Measurements from ENCODE around the gene VSIG4.

Gene VSIG4

GRCh38 chrX:66043584-66043983, 3.7 kb upstream of the VSIG4 start:
- Histone ChIP-seq H2AFZ (ENCODE audit: low read depth, low read length) (no peak overlapping the region), H3K4me3 (ENCODE audit: low read length) (no peak overlapping the region)

GRCh38 chrX:66042307-66043077, 2.6 kb upstream of the VSIG4 start:
- Histone ChIP-seq H3K36me3 (ENCODE audit: insufficient read depth, low read length) (no peaks in the 10 kb centered on the region), H3K27me3 (ENCODE audit: insufficient read depth, low read length) (no peaks in the 10 kb centered on the region), H3K4me3 (ENCODE audit: low read length) (no peak overlapping the region), H3K9me3 (ENCODE audit: low read length) (no peaks in the 10 kb centered on the region), H3K4me1 (ENCODE audit: insufficient read depth, low read length) (no peaks in the 10 kb centered on the region), H2AFZ (ENCODE audit: low read depth, low read length) (no peak overlapping the region)

More at GRCh38 chrX:66043584-66043983, 3.7 kb upstream of the VSIG4 start:
- Histone ChIP-seq H3K4me1 (ENCODE audit: insufficient read depth, low read length) (no peaks in the 10 kb centered on the region), H3K9me3 (ENCODE audit: low read length) (no peaks in the 10 kb centered on the region), H3K36me3 (ENCODE audit: insufficient read depth, low read length) (no peaks in the 10 kb centered on the region), H3K27me3 (ENCODE audit: insufficient read depth, low read length) (no peaks in the 10 kb centered on the region)

DNA sequence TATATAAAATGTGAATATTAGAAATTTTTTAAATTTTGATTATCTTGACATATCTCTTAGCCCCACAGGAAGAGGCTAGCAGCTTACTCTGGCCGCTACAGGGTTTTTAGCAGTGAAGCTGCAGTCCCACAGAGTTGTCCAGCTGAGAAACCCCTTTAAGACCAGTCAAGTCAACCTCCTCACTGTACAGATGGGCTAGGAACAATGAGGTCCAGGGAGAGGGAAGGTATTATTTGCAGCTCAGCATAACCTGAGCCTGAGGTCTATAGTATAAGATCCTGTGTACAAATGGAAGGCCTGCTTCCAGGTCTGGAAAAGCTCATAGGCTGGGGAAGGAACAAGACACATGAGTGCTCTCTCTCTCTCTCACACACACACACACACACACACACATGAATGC, 1.8 kb downstream of the VSIG4 start:
- H3K4me1 ChIP-seq (ENCODE audit: insufficient read depth, low read length), result no peaks in the 10 kb centered on the region
- H3K36me3 ChIP-seq (ENCODE audit: insufficient read depth, low read length), result no peaks in the 10 kb centered on the region
- H2AFZ ChIP-seq (ENCODE audit: low read depth, low read length), result no peak overlapping the region
- H3K4me3 ChIP-seq (ENCODE audit: low read length), result no peak overlapping the region
- no peaks in the 10 kb centered on the region for H3K27me3 ChIP-seq (ENCODE audit: insufficient read depth, low read length)
- no peaks in the 10 kb centered on the region for H3K9me3 ChIP-seq (ENCODE audit: low read length)

GRCh38 chrX:66036231-66036630, 3.6 kb downstream of the VSIG4 start:
- Histone ChIP-seq H3K4me3 (ENCODE audit: low read length) (no peak overlapping the region), H3K4me1 (ENCODE audit: insufficient read depth, low read length) (no peaks in the 10 kb centered on the region), H3K27me3 (ENCODE audit: insufficient read depth, low read length) (no peaks in the 10 kb centered on the region), H3K9me3 (ENCODE audit: low read length) (no peaks in the 10 kb centered on the region), H2AFZ (ENCODE audit: low read depth, low read length) (no peak overlapping the region), H3K36me3 (ENCODE audit: insufficient read depth, low read length) (no peaks in the 10 kb centered on the region)

GRCh38 chrX:66035667-66036066, 4.2 kb downstream of the VSIG4 start:
- no peak overlapping the region for H2AFZ ChIP-seq (ENCODE audit: low read depth, low read length)
- H3K9me3 ChIP-seq (ENCODE audit: low read length), result no peaks in the 10 kb centered on the region
- no peaks in the 10 kb centered on the region for H3K36me3 ChIP-seq (ENCODE audit: insufficient read depth, low read length)
- no peak overlapping the region for H3K4me3 ChIP-seq (ENCODE audit: low read length)
- no peaks in the 10 kb centered on the region for H3K27me3 ChIP-seq (ENCODE audit: insufficient read depth, low read length)
- H3K4me1 ChIP-seq (ENCODE audit: insufficient read depth, low read length), result no peaks in the 10 kb centered on the region

- H2AFZ ChIP-seq (ENCODE audit: low read depth, low read length), result no peak overlapping the region
- no peaks in the 10 kb centered on the region for H3K4me1 ChIP-seq (ENCODE audit: insufficient read depth, low read length)
- H3K9me3 ChIP-seq (ENCODE audit: low read length), result no peaks in the 10 kb centered on the region
- no peaks in the 10 kb centered on the region for H3K27me3 ChIP-seq (ENCODE audit: insufficient read depth, low read length)
- H3K4me3 ChIP-seq (ENCODE audit: low read length), result no peak overlapping the region
- H3K36me3 ChIP-seq (ENCODE audit: insufficient read depth, low read length), result no peaks in the 10 kb centered on the region
Observed at GRCh38 chrX:66030505-66031317, 9.2 kb downstream of the VSIG4 start.

DNA sequence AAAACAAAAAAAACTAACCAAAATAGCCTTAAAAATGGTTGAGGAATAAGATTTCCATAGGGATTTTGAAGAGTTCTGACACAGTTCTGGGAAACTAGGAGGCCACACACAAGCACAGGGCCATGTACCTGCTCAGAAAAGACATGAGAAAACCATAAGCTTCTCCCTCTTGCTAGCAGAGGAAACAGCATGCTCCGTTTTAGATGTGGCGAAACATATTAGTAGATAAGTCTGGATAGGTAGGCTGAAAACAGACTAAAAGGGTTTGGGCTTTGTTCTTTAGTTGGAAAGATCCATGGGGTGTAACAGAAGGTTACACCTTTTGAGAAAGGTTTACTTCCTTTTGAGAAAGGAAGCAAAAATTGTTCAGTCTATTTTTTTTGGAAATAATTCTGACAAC, 10.9 kb downstream of the VSIG4 start:
- Histone ChIP-seq H3K4me1 (ENCODE audit: insufficient read depth, low read length) (no peaks in the 10 kb centered on the region), H3K36me3 (ENCODE audit: insufficient read depth, low read length) (no peaks in the 10 kb centered on the region), H2AFZ (ENCODE audit: low read depth, low read length) (no peak overlapping the region), H3K27me3 (ENCODE audit: insufficient read depth, low read length) (no peaks in the 10 kb centered on the region), H3K4me3 (ENCODE audit: low read length) (no peak overlapping the region), H3K9me3 (ENCODE audit: low read length) (no peaks in the 10 kb centered on the region)

DNA sequence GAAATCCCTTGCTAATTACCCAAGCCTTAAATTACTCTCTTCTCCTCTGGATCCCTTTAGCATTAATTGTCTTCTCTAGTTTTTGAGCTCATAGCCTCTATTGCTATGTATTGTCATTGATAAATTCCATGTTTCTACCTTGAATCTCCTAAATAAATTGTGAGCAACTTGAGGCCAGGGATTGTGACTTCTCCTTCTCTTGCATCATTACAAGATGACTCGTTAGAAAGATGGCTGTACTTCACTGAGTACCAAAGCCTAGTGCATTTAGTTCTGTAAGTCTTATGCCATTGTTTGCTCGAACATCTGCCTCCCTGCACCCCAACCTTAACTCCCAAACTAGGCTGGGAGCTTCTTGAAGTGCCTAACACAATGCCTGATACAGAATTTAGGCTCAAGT, 15.3 kb downstream of the VSIG4 start:
- Histone ChIP-seq H3K36me3 (ENCODE audit: insufficient read depth, low read length) (no peaks in the 10 kb centered on the region), H2AFZ (ENCODE audit: low read depth, low read length) (no peak overlapping the region), H3K9me3 (ENCODE audit: low read length) (no peaks in the 10 kb centered on the region), H3K27me3 (ENCODE audit: insufficient read depth, low read length) (no peaks in the 10 kb centered on the region), H3K4me3 (ENCODE audit: low read length) (no peak overlapping the region), H3K4me1 (ENCODE audit: insufficient read depth, low read length) (no peaks in the 10 kb centered on the region)

DNA sequence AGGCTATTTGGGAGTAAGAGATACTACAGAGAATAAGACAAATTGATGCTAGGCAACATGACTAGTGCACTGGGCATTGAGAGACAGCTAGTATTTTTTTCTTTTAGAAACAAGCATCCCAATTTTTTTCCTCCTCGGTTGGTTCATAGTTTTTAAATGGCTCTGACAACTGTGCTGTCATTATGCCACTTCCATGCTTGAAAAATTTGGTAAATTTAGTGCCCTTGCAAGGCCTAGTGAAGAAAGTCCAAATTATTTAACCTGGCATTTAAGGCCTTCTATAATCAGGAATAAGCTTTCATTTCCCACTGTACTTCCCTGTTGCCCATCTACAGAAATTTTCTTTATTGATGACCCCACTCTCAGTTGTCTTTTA, 15.8 kb downstream of the VSIG4 start:
- Histone ChIP-seq H3K4me1 (ENCODE audit: insufficient read depth, low read length) (no peaks in the 10 kb centered on the region), H2AFZ (ENCODE audit: low read depth, low read length) (no peak overlapping the region), H3K9me3 (ENCODE audit: low read length) (no peaks in the 10 kb centered on the region), H3K4me3 (ENCODE audit: low read length) (no peak overlapping the region), H3K27me3 (ENCODE audit: insufficient read depth, low read length) (no peaks in the 10 kb centered on the region), H3K36me3 (ENCODE audit: insufficient read depth, low read length) (no peaks in the 10 kb centered on the region)

- Histone ChIP-seq H3K4me1 (ENCODE audit: insufficient read depth, low read length) (no peaks in the 10 kb centered on the region), H2AFZ (ENCODE audit: low read depth, low read length) (no peak overlapping the region), H3K9me3 (ENCODE audit: low read length) (no peaks in the 10 kb centered on the region), H3K36me3 (ENCODE audit: insufficient read depth, low read length) (no peaks in the 10 kb centered on the region), H3K4me3 (ENCODE audit: low read length) (no peak overlapping the region), H3K27me3 (ENCODE audit: insufficient read depth, low read length) (no peaks in the 10 kb centered on the region)
Observed at GRCh38 chrX:66023385-66024091, 16.3 kb downstream of the VSIG4 start.

GRCh38 chrX:66022632-66023384, 17.1 kb downstream of the VSIG4 start:
- Histone ChIP-seq H3K4me3 (ENCODE audit: low read length) (no peak overlapping the region), H2AFZ (ENCODE audit: low read depth, low read length) (no peak overlapping the region), H3K4me1 (ENCODE audit: insufficient read depth, low read length) (no peaks in the 10 kb centered on the region), H3K36me3 (ENCODE audit: insufficient read depth, low read length) (no peaks in the 10 kb centered on the region), H3K9me3 (ENCODE audit: low read length) (no peaks in the 10 kb centered on the region), H3K27me3 (ENCODE audit: insufficient read depth, low read length) (no peaks in the 10 kb centered on the region)

DNA sequence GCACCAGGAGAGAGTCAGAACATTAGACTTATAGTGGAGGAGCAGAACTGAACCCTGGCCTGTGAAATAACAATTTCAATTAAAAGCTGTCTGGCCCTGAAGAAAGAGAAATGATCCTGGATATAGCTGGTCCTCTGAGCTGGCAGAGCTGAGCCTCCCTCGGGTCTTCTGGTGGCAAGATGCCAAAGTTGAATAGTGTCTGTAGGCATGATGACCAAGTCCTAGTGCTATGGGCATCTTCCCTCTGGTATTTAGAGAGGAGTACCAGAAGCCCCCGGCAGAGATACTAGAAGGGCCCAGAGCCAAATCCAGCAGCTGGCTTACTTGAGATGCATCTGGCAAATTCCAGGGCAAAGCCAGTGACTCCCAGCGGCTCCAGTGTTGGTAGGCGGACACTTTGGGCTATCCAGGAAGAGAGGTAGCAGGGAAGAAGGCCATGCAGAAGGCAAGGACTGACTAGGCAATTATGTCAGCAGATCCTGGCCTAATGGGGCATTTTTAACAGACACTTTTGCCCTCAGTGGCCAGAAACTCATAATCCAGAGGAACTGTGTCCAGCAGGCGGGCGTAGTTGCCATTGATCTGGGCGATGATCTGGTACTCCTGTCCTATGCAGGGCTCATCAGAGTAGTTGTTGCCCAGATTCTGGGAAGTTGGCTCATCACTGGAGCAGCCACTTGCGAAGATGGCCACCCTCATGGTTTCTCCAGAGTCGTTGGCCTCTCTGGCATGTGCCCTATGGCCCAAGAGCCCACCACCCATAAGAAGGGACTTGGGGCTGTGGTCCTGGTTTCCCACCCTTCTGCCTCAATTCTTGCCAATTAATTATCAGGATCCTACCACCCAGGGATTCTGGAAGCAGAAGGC, 17.9 kb downstream of the VSIG4 start:
- no peaks in the 10 kb centered on the region for H3K36me3 ChIP-seq (ENCODE audit: insufficient read depth, low read length)
- no peaks in the 10 kb centered on the region for H3K27me3 ChIP-seq (ENCODE audit: insufficient read depth, low read length)
- H3K4me1 ChIP-seq (ENCODE audit: insufficient read depth, low read length), result no peaks in the 10 kb centered on the region
- H2AFZ ChIP-seq (ENCODE audit: low read depth, low read length), result no peak overlapping the region
- no peaks in the 10 kb centered on the region for H3K9me3 ChIP-seq (ENCODE audit: low read length)
- no peak overlapping the region for H3K4me3 ChIP-seq (ENCODE audit: low read length)
